Measurements from ENCODE around the gene CCND2.
"Not testable (repeated sequence)": the region's sequence is repeated elsewhere in the genome, so short reads cannot be mapped to it uniquely, and the experiment has no call there.

The CCND2 gene

GRCh38 chr12:4273652-4274395 lies at the start of gene CCND2:
Gene CCND2, plus strand, starts transcription at chr12:4273762. Its CDS starts 279 bp downstream, at chr12:4274041.
- peak; percentile 56 for DNase-seq (ENCODE audit: low read depth)

- DNase-seq (ENCODE audit: low read depth), result no peak
Measured at GRCh38 chr12:4224206-4224889, 49.2 kb upstream of the CCND2 start.

GRCh38 chr12:4225571-4225970 lies 48.0 kb upstream of the CCND2 start:
- DNase-seq (ENCODE audit: low read depth), result no peak

DNA sequence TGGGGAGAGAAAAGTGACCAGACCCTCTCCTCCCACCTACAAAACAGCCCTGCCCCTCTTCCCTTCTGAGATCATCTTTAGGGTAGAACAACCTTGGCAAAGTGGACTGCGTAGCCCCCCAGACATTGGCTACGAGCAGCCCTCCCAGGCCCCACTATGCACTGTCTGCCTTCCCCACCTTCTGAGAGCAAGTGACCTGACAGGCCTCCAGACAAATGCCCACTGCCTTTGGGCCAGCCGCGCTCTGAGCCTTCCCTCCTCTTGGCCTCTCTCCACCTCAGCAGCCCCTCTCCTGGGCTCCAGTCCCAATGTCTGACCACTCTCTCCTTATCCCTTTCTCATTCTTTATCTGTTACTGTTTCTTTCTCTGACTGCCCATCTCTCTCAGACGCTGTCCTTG lies 46.5 kb upstream of the CCND2 start:
- no peak for DNase-seq (ENCODE audit: low read depth)

- no peak for DNase-seq (ENCODE audit: low read depth)
Measured at GRCh38 chr12:4228122-4228580, 45.4 kb upstream of the CCND2 start.

DNA sequence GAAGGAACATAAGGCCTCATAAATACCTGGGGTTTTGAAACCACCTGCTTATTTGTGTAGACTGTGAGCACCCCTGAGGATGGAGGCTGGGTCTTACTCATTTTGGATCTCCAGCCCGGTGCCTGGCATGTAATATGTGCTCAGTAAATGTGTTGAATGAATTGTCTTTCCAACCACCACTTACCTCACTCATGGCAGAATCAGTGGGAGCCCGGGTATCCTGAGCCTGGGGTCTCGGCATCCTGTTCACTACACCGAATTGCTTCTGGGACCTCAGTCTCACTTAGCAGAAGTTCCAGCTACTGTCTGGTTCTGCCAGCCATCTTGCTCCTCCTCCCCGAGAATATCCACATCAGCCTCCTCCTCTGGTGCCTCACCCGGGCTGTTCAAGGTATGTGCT lies 43.0 kb upstream of the CCND2 start:
- no peak for DNase-seq (ENCODE audit: low read depth)

GRCh38 chr12:4238577-4238976 lies 35.0 kb upstream of the CCND2 start:
- DNase-seq (ENCODE audit: low read depth), result no peak

GRCh38 chr12:4239746-4240145 lies 33.8 kb upstream of the CCND2 start:
- no peak for DNase-seq (ENCODE audit: low read depth)

- no peak for DNase-seq (ENCODE audit: low read depth)
Measured at GRCh38 chr12:4240161-4240783, 33.3 kb upstream of the CCND2 start.

GRCh38 chr12:4240981-4241380 lies 32.6 kb upstream of the CCND2 start:
- no peak for DNase-seq (ENCODE audit: low read depth)

DNA sequence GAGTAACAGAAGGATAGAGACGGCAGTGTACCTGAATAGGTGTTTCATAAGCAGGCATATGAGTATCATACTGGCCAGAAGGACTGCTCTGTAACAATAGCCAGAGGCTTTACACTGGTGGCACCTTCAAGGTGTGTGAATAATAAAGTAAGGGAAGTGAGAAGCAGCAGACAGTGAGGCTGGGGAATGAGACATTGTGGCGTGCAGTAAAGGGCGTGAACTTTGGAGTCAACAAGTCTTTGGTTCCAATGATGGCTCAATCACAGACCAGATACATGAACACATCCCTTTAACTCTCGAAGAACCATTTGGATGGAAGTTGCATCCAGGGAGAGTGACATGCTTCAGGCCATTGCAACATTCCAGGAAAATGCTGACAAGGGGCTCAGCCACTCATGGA lies 32.0 kb upstream of the CCND2 start:
- DNase-seq (ENCODE audit: low read depth), result no peak

DNA sequence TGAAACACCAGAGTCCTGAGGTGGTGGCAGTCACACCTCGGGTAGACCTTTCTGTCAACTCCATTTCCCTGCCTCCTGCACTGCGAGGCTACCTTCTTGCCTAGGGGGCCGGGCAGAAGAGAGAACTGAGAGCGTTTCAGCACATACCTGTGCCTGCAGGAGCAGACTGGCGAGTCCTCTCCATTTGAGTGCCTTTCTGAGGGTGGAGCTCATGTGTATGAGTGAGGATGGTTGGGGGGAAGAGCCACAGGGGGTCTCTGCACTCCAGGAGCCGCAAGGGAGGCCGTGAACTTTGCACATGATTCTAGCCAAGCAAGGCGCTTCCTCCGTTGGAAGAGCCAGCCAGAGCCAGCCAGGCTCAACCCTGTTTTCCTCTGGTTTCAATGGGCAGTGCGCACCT lies 31.0 kb upstream of the CCND2 start:
- DNase-seq (ENCODE audit: low read depth), result no peak

DNA sequence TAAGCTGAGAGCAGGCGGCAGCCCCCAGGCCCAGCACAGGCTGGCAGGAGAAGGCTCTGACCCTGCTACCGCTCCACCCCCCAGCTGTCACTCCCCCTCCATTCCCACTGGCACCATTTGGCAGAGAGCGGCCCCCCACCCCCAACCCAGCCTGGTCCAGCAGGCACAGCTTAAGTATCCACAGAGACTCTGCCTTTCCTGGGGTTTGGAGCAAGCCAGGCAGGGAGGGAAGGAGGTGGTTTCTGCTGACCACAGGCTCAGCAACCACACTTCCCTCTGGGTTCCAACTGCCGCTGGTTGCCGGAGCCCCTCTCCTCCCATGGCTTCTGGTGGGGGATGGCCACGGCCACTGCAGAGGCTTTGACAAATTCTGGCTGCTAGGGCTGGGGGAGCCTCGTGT lies 30.5 kb upstream of the CCND2 start:
- no peak for DNase-seq (ENCODE audit: low read depth)

DNA sequence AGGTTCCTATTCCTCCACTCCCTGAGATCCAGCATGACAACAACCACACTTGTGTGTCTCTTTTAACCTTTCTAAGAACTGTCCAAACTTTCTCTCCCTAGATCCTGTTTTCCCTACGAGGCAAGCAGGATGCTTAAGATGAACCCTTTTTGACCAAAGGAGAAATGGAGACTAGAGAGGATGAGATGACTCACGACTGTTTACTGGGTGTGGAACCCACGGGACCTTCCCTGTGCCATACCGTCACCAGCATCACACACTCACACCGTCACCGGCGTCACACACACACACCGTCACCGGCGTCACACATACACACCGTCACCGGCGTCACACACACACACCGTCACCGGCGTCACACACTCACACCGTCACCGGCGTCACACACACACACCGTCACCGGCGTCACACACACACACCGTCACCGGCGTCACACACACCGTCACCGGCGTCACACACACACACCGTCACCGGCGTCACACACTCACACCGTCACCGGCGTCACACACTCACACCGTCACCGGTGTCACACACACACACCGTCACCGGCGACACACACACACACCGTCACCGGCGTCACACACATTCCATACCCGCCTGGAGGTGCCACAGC lies 30.0 kb upstream of the CCND2 start:
- DNase-seq (ENCODE audit: low read depth), result not testable (repeated sequence)

- no peak for DNase-seq (ENCODE audit: low read depth)
Measured at GRCh38 chr12:4244868-4245267, 28.7 kb upstream of the CCND2 start.

DNA sequence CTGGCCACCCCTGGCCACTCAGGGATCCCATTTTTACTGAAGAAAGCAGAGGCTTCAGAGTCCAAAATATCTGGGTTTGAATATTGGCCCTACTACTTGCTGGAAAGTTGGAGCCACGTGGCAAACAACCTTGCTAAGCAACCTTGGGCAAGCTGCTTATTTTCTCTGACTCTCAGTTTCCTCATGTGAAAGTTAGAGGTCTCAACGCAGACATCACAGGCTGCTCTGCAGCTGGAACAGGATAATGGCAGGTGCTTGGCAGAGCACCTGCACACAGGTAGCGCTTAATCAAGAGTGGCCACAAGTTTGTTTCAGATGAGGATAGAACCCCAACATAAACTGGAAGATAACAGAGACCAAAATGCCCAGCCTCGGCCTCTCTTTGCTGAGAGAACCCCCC lies 28.1 kb upstream of the CCND2 start:
- DNase-seq (ENCODE audit: low read depth), result no peak

DNA sequence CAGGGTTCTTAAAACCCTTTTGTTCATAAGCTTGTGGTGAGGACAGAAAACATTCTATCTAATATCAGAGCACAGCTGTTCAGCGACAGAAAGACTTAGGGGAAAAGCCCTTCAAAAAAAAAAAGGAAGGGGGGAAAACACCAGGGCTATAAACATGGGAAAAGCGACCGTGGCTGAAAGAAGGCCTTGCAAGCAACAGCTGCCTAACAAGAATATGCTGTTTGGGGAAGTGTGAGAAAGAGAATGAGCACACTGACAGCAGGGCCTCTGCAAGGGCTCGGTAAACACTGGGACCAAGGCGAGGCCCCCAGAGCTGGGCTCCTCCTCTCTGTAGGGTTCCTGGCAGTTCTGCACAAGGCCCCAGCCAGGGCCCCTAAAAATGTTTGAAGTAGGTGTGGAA lies 27.4 kb upstream of the CCND2 start:
- no peak for DNase-seq (ENCODE audit: low read depth)

GRCh38 chr12:4250691-4251090 lies 22.9 kb upstream of the CCND2 start:
- no peak for DNase-seq (ENCODE audit: low read depth)

- DNase-seq (ENCODE audit: low read depth), result no peak
Measured at GRCh38 chr12:4251216-4251891, 22.2 kb upstream of the CCND2 start.

DNA sequence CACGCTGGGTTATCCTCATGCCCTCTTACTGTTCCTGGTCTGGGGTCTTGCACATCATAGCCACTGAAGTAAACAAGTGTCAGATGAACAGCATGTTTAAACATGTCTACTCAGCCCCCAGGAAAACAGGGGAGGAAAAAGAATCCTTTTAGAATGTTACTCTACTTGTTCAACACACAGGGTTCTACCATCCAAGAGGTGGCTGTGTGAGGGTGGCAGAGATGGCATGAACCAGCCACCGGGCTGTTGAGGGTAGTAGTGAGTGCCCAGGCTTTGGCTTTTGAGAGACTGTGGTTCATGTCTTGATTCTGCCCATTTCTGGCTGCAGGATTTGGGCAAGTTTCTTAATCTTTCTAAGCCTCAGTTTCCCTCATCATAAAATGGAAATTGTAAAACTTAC lies 21.6 kb upstream of the CCND2 start:
- no peak for DNase-seq (ENCODE audit: low read depth)

DNA sequence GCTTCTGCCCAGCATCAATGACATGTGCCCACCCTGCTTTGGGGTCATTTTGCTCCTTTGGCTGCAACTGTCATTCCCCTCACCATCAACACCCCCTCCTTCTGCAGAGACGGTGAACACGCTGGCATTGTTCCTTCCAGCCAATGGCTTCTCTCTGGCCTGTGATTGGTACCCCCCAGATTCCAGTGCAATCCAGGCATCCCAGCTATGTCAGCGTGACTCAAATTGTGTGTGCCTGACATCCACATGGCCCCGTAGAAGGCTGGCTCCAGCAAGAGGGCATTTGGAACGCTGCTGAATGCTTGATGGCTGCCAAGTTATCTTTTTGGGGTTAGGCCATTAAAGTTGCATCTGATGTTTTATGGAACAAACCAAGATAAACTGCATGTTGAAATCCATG lies 21.0 kb upstream of the CCND2 start:
- DNase-seq (ENCODE audit: low read depth), result no peak

All from activated T-cell treated with anti-CD3 and anti-CD28 coated beads for 1 hour (primary cell).